ENCODE data around the gene CACNA2D4. TPM values are rescaled to one million over a fixed set of nuclear protein-coding genes. Genes with fewer than 3 reads are reported as not detected.

The CACNA2D4 gene
- total RNA-seq, 4 donors from 2014 or later, result 1.5 to 2.6 (median 2.0) TPM

DNA sequence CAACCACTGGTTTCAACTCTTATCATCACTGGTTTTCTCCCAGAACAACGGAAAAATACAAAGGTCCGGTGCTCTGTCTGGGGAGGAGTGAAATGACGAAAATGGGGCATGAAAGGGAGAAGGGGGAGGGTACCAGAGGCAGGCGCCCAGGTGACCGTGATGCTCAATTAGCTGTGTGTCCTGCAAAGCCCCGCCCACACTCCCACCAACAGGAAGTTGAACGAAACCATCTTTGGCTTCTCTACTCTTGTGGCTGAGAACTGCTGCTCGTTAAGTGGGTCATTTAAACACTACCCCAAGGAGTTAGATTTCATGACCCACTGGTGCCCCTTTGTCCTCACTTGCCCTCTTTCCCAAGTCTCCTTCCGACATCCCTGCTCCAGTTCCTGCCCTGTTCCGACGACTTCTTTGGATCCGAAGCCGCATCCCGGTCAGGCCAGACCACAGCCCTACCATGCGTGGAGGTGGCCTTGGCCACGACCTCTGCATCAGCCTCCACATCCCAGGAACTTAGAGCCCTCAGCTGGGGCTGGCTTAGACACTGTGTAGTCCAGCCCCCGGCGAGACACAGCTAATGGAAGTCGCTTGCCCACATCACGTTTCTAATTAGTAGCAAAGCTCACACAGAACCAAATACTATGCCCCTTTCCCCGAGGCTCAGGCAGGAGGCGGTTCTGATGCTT is 109.5 kb downstream of the CACNA2D4 start:
- peaks cover 0 to 8% of the 10 kb centered on the region in 2 donors for H3K4me1 ChIP-seq
- intact Hi-C loops (cut with DNase I), result loop anchor here (10.0 kb wide), 1 partner anchor 226 kb away; no protein-coding TSS in a partner anchor

DNA sequence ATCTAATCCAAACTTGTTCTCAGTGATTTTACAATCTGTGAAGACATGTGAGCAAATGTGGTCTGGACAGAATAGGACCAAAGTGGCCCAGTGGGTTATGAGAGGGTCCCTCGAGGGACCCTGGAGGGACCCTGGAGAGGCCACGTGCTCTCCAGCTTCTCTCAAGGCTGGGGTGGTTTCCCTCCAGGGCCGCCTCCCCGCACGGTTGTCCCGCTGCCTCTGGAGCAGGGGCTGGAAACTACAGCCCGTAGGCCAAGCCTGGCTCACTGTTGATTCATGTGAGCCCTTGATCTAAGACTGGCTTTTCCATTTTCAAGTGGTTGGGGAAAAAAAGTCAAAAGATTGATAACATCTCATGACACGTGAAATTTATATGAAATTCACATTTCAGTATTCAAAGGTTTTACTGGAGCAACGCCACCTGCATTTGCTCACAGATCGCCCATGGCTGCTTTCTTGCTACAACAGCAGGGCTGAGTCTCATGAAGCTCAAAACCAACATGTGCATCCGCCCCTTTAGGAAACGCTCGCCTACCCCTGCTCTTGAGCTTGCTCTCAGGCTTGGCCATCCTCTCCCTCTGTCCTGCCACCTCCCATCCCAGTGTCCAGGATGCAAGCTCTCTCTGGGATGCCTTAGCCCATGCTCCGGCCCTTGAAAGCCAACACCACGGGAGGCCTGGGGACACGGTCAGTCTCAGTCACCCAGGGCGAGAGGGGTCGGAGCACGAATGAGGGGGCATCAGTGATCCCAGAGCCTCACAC is 110.2 kb downstream of the CACNA2D4 start:
- H3K27ac ChIP-seq, result no peak overlapping the region
- peaks cover 0 to 8% of the 10 kb centered on the region in 2 donors for H3K4me1 ChIP-seq
- DNase-seq, result no peak
- no peaks in the 10 kb centered on the region for H3K36me3 ChIP-seq
- H3K9me3 ChIP-seq, result no peaks in the 10 kb centered on the region
- intact Hi-C loops (cut with DNase I), result loop anchor here (10.0 kb wide), 1 partner anchor 227 kb away; no protein-coding TSS in a partner anchor
- TF ChIP-seq POLR2A (IDR thresholded peaks at IDR 0.05) (no peak), CTCF (IDR thresholded peaks at IDR 0.05) (no peak)
- no peaks in the 10 kb centered on the region for H3K27me3 ChIP-seq
- 83 to 84% methylated on average over 19 of the region's 19 CpGs for WGBS, 2 donors
- H3K4me3 ChIP-seq (replicated peaks in 1 of 3), result no peak overlapping the region

More for the DNA sequence above, 109.5 kb downstream of the CACNA2D4 start:
- TF ChIP-seq CTCF (IDR thresholded peaks at IDR 0.05) (no peak), POLR2A (IDR thresholded peaks at IDR 0.05) (no peak)
- DNase-seq, result no peak
- 89% methylated on average over 22 of the region's 22 CpGs for WGBS, 2 donors
- Histone ChIP-seq H3K4me3 (replicated peaks in 1 of 3) (no peak overlapping the region), H3K27me3 (no peaks in the 10 kb centered on the region), H3K9me3 (no peaks in the 10 kb centered on the region), H3K36me3 (no peaks in the 10 kb centered on the region), H3K27ac (no peak overlapping the region)

DNA sequence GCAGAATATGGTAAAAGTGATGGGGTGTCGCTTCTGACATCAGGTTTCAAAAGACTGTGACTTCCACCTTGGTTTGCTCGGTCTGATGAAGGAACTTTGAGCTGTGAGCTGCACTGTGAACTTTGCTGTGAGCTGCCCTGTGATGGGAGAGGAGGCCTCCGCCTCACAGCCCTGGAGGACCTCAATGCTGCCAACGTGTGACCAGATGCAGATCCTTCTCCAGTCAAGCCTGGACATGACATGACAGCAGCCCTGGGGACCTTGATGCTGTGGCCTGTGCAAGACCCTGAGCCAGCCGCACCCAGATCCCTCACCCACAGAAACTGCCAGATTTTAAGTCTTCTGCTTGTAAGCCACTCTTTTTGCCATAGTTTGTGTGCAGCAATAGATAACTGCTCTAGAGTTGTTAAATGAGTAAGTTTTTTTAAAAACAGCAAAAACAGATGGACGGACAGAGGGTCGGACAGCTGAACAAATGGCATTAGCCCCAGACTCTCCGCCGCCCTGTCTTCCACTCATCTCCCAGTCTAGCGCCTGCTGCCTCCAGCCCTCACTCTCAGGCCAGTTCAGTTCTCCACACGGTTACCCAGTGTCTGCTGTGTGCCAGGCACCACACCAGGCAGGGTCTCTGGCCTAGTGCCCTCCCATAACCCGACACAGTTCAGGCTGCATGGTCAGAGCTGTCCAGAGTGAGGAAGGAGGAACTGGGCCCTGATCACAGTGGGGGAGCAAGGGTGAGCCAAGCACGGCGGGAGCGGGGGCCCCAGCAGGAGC is 111.2 kb downstream of the CACNA2D4 start:
- 89% methylated on average over 15 of the region's 15 CpGs for WGBS, 2 donors
- no peak overlapping the region for H3K27ac ChIP-seq
- H3K9me3 ChIP-seq, result no peaks in the 10 kb centered on the region
- H3K4me3 ChIP-seq (replicated peaks in 1 of 3), result no peak overlapping the region
- no peaks in the 10 kb centered on the region for H3K36me3 ChIP-seq
- no peak for TF ChIP-seq POLR2A (IDR thresholded peaks at IDR 0.05)
- TF ChIP-seq CTCF (IDR thresholded peaks at IDR 0.05), result no peak
- no peaks in the 10 kb centered on the region for H3K27me3 ChIP-seq
- DNase-seq, result no peak
- peaks cover 0 to 8% of the 10 kb centered on the region in 2 donors for H3K4me1 ChIP-seq
- intact Hi-C loops (cut with DNase I), result loop anchor here (10.0 kb wide), 1 partner anchor 228 kb away; no protein-coding TSS in a partner anchor

DNA sequence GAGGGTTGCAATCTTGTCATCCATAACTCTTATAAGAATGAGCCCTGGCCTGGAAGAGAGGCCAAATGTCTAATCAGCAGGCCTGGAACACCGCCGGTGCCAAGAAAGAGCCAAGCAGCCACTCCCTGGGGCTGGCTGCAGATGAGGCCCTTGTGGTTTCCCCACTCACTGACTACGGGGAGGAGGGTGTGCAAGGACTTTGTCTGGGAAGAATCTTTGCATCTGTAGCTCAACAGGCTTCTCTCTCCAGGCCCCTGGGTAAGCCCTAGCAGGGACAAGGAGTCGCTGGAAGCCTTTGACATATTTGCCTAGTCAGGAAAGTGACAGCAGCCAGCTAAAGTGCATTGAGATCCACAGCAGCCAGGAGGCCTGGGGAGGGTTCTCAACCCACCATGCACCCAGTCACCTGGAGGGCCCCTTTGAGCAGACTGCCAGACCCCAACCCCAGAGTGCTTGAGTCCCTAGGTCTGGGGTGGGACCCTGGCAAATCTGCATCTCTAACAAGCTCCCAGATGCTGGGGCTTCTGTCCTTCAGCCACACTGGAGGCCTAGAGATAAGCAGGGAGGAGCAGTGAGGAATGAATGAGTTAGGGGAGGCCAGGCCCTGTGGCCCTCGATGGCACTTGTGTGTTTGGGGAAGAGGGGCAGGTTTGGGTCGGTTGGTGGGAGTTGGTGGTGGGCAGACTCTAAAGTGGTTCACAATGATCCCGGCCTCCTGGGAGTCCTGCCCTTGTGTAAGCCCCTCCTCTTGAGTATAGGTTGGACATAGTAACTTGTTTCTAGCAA is 112.0 kb downstream of the CACNA2D4 start:
- no peak for TF ChIP-seq CTCF (IDR thresholded peaks at IDR 0.05)
- no peak for TF ChIP-seq POLR2A (IDR thresholded peaks at IDR 0.05)
- H3K4me3 ChIP-seq (replicated peaks in 1 of 3), result no peak overlapping the region
- H3K9me3 ChIP-seq, result no peaks in the 10 kb centered on the region
- WGBS, 2 donors, result 69 to 70% methylated on average over 6 to 7 of the region's 7 CpGs
- intact Hi-C loops (cut with DNase I), result loop anchor here (10.0 kb wide), 1 partner anchor 228 kb away; no protein-coding TSS in a partner anchor
- H3K4me1 ChIP-seq, result peaks cover 0 to 8% of the 10 kb centered on the region in 2 donors
- no peak overlapping the region for H3K27ac ChIP-seq
- no peaks in the 10 kb centered on the region for H3K27me3 ChIP-seq
- H3K36me3 ChIP-seq, result no peaks in the 10 kb centered on the region
- no peak for DNase-seq

Data from thyroid gland (tissue), 4 donors.